HG03520 (cell line): ENCODE measurements around the gene CCDC122.
A peak's percentile ranks its signal among the peaks of the same experiment; 100 is the strongest.

Experiments used
- ATAC-seq: cut with Tn5 transposase; IDR thresholded peaks from one replicate; pipeline ENCODE4 v1.9.1; 2021; ENCODE audit warnings: mild to moderate bottlenecking, moderate library complexity; ENCODE audit not compliant: unreplicated experiment

Gene CCDC122

GRCh38 chr13:43878892-43879754, at the start of gene CCDC122:
TSS of gene CCDC122 (minus strand) at chr13:43879740. CDS start at chr13:43869376, 10,364 bp downstream.
- peak; percentile 75 for ATAC-seq

- peak; percentile 89 for ATAC-seq
Measured at GRCh38 chr13:43924549-43925245, 45.2 kb upstream of the CCDC122 start.

- ATAC-seq = no peak
Measured at GRCh38 chr13:43920965-43921674, 41.6 kb upstream of the CCDC122 start.

- no peak for ATAC-seq
Measured at GRCh38 chr13:43918636-43919035, 39.1 kb upstream of the CCDC122 start.

- ATAC-seq = no peak
Measured at GRCh38 chr13:43916828-43917227, 37.3 kb upstream of the CCDC122 start.

- no peak for ATAC-seq
Measured at GRCh38 chr13:43915451-43915850, 35.9 kb upstream of the CCDC122 start.

GRCh38 chr13:43911871-43912270, 32.3 kb upstream of the CCDC122 start:
- no peak for ATAC-seq

- ATAC-seq = no peak
Measured at GRCh38 chr13:43911278-43911677, 31.7 kb upstream of the CCDC122 start.

GRCh38 chr13:43910856-43911255, 31.3 kb upstream of the CCDC122 start:
- no peak for ATAC-seq

- no peak for ATAC-seq
Measured at GRCh38 chr13:43908156-43909126, 28.9 kb upstream of the CCDC122 start.

GRCh38 chr13:43905435-43906031, 26.0 kb upstream of the CCDC122 start:
- ATAC-seq = no peak

GRCh38 chr13:43895940-43896339, 16.4 kb upstream of the CCDC122 start:
- no peak for ATAC-seq

- no peak for ATAC-seq
Measured at GRCh38 chr13:43894438-43894837, 14.9 kb upstream of the CCDC122 start.

- ATAC-seq = no peak
Measured at GRCh38 chr13:43884222-43884621, 4.7 kb upstream of the CCDC122 start.

GRCh38 chr13:43883631-43884030, 4.1 kb upstream of the CCDC122 start:
- ATAC-seq = no peak

- no peak for ATAC-seq
Measured at GRCh38 chr13:43881580-43881979, 2.0 kb upstream of the CCDC122 start.

- ATAC-seq = no peak
Measured at GRCh38 chr13:43880926-43881325, 1.4 kb upstream of the CCDC122 start.

- ATAC-seq = no peak
Measured at GRCh38 chr13:43880214-43880855, 795 bp upstream of the CCDC122 start.

- ATAC-seq = peak; percentile 34
Measured at GRCh38 chr13:43879755-43880181, 228 bp upstream of the CCDC122 start, which contains the start of gene LACC1. TSS of gene LACC1 (plus strand) at chr13:43879904. CDS start at chr13:43880986, 1,082 bp downstream.
